Measurements from ENCODE around the gene ILF2.
A peak's percentile ranks its signal among the peaks of the same experiment; 100 is the strongest.
"Not testable (repeated sequence)": the region's sequence is repeated elsewhere in the genome, so short reads cannot be mapped to it uniquely, and the experiment has no call there.

Gene ILF2

DNA sequence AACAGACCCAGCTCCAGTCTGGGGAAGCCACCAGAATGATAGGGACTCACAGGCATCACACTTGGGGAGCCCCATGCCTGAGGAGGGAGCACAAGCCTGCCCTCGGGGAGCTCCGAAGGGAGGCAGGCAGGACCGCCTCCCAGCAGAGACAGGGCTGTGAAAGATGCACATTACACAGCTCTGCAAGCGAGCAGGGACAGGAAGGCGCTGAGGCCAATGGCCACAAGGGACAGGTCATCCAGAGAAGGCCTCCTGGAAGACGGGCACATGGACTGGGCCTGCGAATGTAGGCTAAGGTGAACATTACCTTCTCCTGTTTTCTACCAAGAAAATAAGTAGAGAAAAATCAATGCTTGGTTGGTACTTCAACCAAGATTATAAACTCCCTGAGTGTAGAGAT is 11.9 kb upstream of the ILF2 start:
- H3K4me3 ChIP-seq (ENCODE audit: low read depth, low read length): no peak overlapping the region
- no peak for DNase-seq (ENCODE audit: low read depth)

DNA sequence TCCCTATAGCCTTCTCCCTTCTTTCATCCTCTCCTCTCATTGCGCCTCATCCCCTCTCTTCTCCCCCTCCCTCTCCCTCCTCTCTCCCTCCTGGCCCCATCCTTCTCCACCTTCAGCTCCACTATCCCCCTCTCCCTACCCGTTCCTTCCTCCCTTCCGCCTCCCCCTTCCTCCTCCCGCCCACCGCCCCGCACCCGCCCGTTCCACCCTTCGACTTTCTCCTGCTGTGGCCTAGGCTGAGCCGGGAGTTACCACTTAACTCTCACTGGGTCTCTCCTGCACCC is 9.3 kb upstream of the ILF2 start:
- no peak for DNase-seq (ENCODE audit: low read depth)
- H3K4me3 ChIP-seq (ENCODE audit: low read depth, low read length): no peak overlapping the region

DNA sequence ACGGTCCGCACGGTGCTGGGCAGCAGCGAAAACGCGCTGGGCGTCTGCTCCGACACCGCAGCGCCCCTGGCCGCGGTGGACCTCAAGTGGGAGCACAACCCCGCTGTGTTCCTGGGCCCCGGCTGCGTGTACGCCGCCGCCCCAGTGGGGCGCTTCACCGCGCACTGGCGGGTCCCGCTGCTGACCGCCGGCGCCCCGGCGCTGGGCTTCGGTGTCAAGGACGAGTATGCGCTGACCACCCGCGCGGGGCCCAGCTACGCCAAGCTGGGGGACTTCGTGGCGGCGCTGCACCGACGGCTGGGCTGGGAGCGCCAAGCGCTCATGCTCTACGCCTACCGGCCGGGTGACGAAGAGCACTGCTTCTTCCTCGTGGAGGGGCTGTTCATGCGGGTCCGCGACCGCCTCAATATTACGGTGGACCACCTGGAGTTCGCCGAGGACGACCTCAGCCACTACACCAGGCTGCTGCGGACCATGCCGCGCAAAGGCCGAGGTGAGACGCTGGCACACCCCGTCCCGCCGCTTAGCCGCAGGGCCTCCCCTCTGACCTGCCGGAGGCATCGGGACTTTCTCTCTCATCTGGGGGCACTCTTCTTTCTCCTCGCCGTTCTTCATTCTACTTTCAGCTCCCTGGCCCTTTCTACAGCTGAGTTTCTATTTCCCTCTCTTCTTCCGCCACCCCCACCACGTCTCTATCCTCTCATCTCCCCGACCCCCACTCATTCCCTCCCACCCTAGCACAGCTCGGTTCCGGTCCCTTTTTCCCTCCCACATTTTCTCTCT is 8.7 kb upstream of the ILF2 start:
- DNase-seq (ENCODE audit: low read depth): no peak
- H3K4me3 ChIP-seq (ENCODE audit: low read depth, low read length): peak overlapping the region; percentile 41

DNA sequence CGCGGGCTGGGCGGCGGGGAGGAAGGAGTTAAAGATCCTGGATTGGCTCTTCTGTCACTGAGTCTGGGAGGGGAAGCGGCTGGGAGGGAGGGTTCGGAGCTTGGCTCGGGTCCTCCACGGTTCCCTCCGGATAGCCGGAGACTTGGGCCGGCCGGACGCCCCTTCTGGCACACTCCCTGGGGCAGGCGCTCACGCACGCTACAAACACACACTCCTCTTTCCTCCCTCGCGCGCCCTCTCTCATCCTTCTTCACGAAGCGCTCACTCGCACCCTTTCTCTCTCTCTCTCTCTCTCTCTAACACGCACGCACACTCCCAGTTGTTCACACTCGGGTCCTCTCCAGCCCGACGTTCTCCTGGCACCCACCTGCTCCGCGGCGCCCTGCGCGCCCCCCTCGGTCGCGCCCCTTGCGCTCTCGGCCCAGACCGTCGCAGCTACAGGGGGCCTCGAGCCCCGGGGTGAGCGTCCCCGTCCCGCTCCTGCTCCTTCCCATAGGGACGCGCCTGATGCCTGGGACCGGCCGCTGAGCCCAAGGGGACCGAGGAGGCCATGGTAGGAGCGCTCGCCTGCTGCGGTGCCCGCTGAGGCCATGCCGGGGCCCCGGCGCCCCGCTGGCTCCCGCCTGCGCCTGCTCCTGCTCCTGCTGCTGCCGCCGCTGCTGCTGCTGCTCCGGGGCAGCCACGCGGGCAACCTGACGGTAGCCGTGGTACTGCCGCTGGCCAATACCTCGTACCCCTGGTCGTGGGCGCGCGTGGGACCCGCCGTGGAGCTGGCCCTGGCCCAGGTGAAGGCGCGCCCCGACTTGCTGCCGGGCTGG is 7.9 kb upstream of the ILF2 start, which contains the start of gene NPR1:
NPR1 (plus strand) TSS at position 170 of the 818 bp plus-strand sequence; CDS start at position 591, 421 bp downstream.
- H3K4me3 ChIP-seq (ENCODE audit: low read depth, low read length): peak within 1 kb of the TSS; percentile 41
- no peak for DNase-seq (ENCODE audit: low read depth)

DNA sequence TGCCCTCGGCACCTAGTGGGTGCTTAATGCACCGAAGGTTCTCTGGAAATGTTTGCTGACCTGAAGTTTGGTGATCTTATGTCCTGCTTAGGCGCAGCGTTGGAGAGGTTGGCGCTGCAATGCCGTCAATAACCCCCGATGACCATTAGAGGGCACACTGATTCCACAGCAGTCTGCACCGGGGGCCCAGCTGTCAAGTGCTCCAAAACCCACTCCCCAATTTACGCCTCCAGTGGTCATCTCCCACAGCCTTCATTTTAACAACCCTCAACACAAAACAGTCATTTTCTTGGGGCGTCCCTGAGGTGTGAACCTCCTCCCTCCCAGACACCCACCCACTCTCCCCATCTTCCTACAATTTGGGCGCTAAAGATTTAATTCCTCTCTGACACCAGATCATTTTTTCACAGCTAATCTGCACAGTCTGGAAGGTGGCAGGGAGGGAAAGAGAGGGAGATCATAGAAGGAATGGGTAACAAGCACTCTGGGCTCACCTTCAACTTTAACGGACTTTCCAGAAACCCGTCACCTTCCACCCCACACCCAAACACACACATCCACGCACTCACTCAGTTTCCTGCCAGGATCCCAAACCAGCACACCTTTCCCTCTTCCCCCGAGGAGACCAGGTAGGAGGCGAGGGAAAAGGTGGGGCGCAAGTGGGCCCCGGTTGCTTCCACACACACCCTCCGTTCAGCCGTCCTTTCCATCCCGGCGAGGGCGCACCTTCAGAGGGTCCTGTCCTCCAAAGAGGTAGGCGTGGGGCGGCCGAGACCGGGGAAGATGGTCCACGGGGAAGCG is 7.1 kb upstream of the ILF2 start:
- peak overlapping the region; percentile 41 for H3K4me3 ChIP-seq (ENCODE audit: low read depth, low read length)
- no peak for DNase-seq (ENCODE audit: low read depth)

DNA sequence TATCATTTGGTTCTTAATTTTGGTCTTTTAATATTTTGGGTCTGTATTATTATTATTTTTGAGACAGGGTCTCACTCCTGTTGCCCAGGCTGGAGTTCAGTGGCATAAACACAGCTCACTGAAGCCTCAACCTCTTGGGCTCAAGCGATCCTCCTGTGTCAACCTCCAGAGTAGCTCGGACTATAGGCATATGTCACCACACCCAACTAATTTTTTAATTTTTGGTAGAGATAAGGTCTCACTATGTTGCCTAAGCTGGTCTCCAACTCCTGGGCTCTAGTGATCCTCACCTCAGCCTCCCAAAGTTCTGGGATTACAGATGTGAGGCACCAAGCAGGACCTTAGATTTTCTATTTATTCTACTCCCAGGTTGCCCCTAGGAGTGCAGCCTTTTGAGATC is 2.7 kb upstream of the ILF2 start:
- no peak for DNase-seq (ENCODE audit: low read depth)
- H3K4me3 ChIP-seq (ENCODE audit: low read depth, low read length): no peak overlapping the region

DNA sequence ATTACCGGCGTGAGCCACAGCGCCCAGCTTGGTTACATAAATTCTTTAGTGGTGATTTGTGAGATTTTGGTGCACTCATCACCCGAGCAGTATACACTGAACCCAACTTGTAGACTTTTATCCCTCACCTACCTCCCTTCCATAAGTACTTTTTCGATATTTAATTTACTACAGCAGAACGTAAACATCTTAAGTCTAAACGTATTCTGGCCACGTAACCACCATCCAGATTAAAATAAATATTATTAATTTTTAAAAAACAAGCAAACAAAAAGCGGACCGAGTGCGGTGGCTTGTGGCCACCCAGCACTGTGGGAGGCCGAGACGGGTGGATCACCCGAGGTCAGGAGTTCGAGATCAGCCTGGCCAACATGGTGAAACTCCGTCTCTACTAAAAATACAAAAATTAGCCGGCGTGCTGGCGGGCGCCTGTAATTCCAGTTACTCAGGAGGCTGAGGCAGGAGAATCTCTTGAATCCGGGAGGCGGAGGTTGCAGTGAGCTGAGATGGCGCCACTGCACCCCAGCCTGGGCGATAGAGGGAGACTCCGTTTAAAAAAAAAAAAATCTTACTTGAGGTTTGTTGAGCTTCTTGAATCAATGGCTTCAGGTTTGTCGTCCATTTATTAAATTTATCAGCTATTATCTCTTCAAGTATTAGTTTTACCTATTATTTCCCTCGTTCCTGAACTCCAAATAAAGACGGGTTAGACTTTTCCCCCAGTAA is 998 bp upstream of the ILF2 start:
- not testable (repeated sequence) for DNase-seq (ENCODE audit: low read depth)

DNA sequence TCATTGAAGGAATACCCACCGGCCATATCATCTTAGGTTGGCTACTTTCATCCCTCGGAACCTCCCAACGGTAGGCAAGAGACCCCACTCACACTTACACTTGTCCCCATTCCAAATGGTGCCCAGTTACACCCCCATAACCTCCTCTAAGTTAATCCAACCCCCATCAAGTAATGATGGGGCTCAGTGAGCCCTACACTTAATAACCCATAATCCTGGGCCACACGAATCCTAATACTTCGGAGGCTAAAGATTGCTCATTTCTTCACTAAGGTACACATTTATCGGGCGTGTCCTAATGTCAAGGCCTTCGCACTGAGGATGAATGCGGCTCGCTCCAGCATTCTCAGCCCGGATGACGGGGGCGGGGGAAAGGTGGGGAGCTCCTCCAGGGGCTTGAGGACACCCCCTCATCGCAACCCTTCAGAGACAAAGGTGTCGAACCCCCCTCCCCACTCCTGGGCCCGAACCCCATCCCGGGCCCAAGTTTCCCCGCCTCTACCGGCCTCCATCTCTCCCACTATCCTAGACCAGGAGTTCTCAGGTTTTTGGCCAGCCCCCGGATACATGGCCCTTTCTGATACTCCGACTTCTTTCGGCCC is 435 bp downstream of the ILF2 start:
- no peak for DNase-seq (ENCODE audit: low read depth)
- peak overlapping the region; percentile 80 for H3K4me3 ChIP-seq (ENCODE audit: low read depth, low read length)

More for the DNA sequence above, 998 bp upstream of the ILF2 start:
- H3K4me3 ChIP-seq (ENCODE audit: low read depth, low read length): peak overlapping the region; percentile 52

DNA sequence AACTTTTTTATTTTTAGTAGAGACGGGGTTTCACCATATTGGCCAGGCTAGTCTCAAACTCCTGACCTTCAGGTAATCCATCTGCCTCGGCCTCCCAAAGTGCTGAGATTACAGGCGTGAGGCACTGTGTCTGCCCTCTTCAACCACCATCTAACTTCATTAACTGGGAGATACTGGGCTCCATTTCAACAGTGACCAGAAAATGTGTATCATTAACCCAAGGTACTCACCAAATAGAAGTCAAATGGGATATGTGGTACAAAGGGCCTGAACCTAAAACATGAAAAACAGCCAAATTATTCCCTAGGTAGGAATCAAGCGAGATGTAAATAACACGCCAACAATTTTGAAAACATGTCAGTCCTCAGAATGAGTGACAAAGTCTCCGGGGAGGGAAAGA is 1.2 kb downstream of the ILF2 start:
- no peak for DNase-seq (ENCODE audit: low read depth)
- peak overlapping the region; percentile 80 for H3K4me3 ChIP-seq (ENCODE audit: low read depth, low read length)

DNA sequence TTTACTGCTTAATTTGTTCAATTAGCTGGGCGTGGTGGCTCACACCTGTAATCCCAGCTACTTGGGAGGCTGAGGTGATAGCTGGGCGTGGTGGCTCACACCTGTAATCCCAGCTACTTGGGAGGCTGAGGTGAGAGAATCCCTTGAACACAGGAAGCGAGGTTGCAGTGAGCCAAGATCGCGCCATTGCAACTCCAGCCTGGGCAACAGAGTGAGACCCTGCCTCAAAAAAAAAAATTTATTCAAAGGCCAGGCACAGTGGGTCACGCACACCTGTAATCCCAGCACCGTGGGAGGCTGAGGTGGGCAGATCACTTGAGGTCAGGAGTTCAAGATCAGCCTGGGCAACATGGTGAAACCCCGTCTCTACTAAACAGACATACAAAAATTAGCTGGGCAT is 2.1 kb downstream of the ILF2 start:
- H3K4me3 ChIP-seq (ENCODE audit: low read depth, low read length); DNase-seq (ENCODE audit: low read depth): not testable (repeated sequence)

DNA sequence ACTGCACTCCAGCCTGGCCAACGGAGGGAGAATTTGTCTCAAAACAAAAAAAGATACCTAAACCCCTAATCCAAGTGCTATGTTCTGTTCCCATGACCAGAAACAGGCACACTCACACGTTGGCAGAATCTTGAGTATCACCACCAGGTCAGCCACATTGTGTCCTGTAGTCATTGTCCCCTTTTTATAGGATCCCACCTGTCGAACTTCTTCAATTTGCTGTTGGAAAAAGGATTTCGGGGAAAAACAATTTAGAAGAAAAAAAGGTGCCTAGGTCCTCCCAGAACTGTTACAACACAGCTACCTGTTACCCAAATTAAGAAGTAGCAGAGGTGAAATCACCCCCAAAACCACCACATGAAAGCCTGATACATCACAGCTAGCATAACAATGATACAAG is 3.4 kb downstream of the ILF2 start:
- DNase-seq (ENCODE audit: low read depth): no peak
- H3K4me3 ChIP-seq (ENCODE audit: low read depth, low read length): no peak overlapping the region

DNA sequence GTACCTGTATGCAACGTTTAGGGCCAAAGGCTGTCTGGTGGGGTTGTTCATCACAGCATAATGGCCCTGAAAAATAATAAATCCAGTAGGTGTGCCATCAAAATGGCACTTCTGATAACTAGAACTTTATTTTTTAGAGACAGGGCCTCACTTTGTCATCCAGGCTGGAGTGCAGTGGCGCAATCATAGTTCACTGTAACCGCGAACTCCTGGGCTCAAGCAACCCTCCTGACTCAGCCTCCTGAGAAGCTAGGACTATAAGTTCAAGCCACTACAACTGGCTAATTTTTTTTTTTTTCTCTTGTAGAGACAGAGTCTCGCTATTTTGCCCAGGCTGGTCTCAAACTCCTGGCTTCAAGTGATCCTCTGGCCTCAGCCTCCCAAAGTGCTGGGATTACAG is 7.6 kb downstream of the ILF2 start:
- DNase-seq (ENCODE audit: low read depth): no peak
- no peak overlapping the region for H3K4me3 ChIP-seq (ENCODE audit: low read depth, low read length)

DNA sequence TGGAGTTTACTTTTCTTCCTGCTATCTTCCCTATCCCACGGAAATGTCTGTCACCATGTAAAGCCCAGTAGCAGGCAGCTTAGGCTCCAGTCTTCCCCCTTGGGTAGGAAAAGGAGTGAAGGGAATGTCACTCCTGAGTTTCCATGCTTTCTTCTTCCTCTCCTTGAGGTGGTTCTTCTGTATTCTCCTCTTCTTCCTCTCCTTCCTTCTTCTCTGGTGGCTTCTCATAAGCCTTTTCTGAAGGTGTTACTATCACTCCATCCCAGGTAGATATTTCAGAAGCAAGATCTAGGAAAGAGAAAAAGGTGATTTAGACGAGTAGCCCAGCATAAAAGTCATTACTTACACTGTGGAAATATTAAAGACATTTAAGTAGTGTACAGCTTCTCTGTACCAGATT is 8.5 kb downstream of the ILF2 start:
- no peak for DNase-seq (ENCODE audit: low read depth)
- no peak overlapping the region for H3K4me3 ChIP-seq (ENCODE audit: low read depth, low read length)

DNA sequence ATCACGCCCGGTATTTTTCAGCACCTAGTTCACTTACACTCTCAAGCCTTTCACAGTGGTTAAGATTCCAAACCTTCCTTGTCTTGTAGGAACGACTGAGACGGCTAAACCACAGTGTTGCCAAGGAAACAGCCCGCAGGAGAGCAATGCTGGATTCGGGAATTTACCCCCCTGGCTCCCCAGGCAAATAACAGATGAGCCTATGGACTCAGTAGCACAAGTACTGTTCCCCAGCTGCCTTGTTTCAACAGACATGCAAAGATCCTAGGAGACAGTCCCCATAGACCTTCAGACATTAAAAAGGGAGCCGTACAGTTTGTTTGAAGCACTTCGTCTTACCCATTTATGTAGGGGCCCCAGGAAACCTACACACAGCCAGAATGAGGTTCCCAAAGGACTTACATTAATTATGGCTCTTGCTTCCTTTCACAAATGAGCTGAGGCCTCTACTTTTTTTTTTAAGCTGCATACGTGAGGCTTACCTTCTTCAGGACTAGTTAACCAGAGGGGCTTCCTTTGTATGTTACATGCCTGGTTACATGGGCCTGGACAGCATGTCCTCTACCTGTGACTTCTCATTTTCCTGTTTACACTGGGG is 9.6 kb downstream of the ILF2 start:
- no peak overlapping the region for H3K4me3 ChIP-seq (ENCODE audit: low read depth, low read length)
- no peak for DNase-seq (ENCODE audit: low read depth)

DNA sequence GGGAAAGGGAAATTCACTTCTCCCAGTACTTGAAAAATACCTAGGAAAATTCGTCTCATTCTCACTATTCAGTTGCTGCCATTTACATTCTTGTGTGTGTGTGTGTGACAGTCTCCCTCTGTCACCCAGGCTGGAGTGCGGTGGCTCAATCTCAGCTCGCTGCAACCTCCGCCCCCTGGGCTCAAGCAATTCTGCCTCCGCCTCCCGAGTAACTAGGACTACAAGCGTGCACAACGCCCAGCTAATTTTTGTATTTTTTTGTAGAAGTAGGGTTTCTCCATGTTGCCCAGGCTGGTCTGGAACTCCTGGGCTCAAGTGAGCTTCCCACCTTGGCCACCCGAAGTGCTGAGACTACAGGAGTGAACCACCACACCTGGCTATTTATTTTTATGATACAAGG is 11.1 kb downstream of the ILF2 start:
- peak overlapping the region; percentile 76 for H3K4me3 ChIP-seq (ENCODE audit: low read depth, low read length)
- DNase-seq (ENCODE audit: low read depth): no peak

DNA sequence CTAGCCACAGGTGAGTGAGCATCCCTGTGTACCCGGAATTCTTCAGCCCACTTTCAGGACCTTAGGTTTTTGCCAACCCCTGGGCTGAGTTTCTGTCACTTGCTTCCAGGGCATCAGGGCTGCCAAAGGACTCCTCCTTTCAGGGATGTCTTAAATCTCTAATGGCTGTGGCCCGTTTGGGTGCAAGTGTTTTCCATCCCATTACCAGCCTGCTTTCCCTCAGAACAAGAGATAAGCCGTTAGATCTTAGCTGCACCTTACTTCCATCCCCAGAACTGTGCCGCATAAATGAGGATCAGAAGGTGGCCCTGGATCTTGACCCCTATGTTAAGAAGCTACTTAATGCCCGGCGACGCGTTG is 11.6 kb downstream of the ILF2 start:
- no peak for DNase-seq (ENCODE audit: low read depth)
- H3K4me3 ChIP-seq (ENCODE audit: low read depth, low read length): peak overlapping the region; percentile 76

DNA sequence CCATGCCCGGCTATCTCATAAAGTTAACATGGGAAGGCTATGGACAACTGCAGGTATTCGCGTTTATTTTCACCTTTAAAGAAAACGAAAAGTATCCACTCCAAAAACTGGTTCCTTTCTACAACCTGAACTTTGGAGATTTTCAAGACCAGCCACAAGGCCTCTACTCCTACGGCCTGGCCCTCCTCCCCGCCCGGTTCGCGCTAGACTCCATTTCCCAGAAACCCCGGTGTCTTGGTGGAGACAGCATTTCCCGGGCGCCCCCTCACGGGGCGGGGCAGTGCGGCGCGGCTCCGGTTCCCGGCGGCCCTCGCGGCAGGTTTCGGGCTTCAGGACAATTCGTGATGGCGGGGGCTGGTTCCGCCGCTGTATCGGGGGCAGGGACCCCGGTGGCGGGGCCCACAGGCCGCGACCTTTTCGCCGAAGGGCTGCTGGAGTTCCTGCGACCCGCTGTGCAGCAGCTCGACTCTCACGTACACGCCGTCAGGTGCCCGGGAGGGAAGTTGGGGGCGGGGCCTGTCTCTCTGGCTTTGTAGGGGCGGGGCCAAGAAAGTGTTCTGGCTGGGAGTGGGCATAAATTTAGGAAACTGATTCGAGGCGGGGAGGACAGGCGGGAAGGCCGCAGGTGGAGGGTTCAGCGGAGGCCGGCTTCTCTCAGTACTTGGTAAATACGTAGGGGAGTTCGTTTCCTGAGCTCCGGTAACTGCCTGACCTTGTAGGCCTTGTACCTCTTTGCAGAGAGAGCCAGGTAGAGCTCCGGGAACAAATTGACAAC is 12.2 kb downstream of the ILF2 start, which contains the start of gene SNAPIN:
SNAPIN (plus strand) TSS at position 304 of the 775 bp plus-strand sequence; CDS start at position 345, 41 bp downstream.
- H3K4me3 ChIP-seq (ENCODE audit: low read depth, low read length): peak within 1 kb of the TSS; percentile 76
- DNase-seq (ENCODE audit: low read depth): peak; percentile 51

DNA sequence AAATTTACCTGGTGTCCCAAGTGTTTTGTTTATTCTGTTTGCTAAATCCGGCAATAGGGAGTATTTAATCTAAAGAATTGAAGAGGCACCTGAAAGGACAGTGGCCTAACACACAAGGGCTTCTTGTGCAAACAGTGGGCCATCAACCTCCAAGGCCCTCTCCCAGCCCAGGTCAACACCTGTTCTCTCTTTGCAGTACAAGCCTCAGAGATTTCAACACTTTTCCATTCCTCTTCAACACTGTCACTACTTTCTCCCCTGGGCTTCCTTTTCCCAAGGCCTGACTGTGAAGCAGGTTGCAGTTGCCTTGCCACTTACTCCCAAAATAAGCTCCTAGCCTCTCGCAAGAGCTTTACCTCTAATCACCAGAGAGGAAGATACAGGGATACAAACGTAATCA is 15.5 kb downstream of the ILF2 start:
- DNase-seq (ENCODE audit: low read depth): no peak

More for the DNA sequence above, 15.5 kb downstream of the ILF2 start:
- H3K4me3 ChIP-seq (ENCODE audit: low read depth, low read length): no peak overlapping the region

All from skeletal muscle cell (primary cell).